Activated naive CD4-positive, alpha-beta T cell treated with anti-CD3 and anti-CD28 coated beads for 36 hours (primary cell): Measurements from ENCODE around the gene C1R. TPM values are rescaled to one million over a fixed set of nuclear protein-coding genes. Genes with fewer than 3 reads are reported as not detected.
A peak's percentile ranks its signal among the peaks of the same experiment; 100 is the strongest.
"Not testable (repeated sequence)": the region's sequence is repeated elsewhere in the genome, so short reads cannot be mapped to it uniquely, and the experiment has no call there.

Experiments
- CTCF ChIA-PET: fragments of 350-600 bp; sonication (Branson Sonifier 250); formaldehyde crosslinking; loops from one replicate; lab custom pipeline; 2021; ENCODE audit warnings: antibody characterized with exemption; lab: Charles Lee
- DNase-seq: peaks from one replicate; pipeline ENCODE4 v3.0.0-alpha.2; 2020
- H3K27ac Mint-ChIP-seq: one replicate; pipeline ENCODE4 v1.8.0; 2021; ENCODE audit warnings: mild to moderate bottlenecking, mixed read lengths
- H3K27me3 Mint-ChIP-seq: one replicate; pipeline ENCODE4 v1.8.0; 2021; ENCODE audit warnings: low read depth, mixed read lengths
- H3K36me3 Mint-ChIP-seq: one replicate; pipeline ENCODE4 v1.8.0; 2021; ENCODE audit warnings: low read depth, mixed read lengths
- H3K4me1 Mint-ChIP-seq: one replicate; pipeline ENCODE4 v1.8.0; 2021; ENCODE audit warnings: low read depth, mixed read lengths
- H3K4me3 Mint-ChIP-seq: one replicate; pipeline ENCODE4 v1.8.0; 2021; ENCODE audit warnings: mild to moderate bottlenecking, moderate library complexity, mixed read lengths
- H3K9me3 Mint-ChIP-seq: one replicate; pipeline ENCODE4 v1.8.0; 2021; ENCODE audit warnings: mixed read lengths
- intact Hi-C: fragments of 100-400 bp; cut with micrococcal nuclease; formaldehyde crosslinking; loops from one replicate; pipeline ENCODE4 v1.15.1; 2023
- total RNA-seq, 2 experiments: library from RNA; stranded (reverse); gene quantifications; one replicate each; pipeline ENCODE4 v1.2.3, GENCODE V29; 2021

The C1R gene
- total RNA-seq, 2 experiments from 2014 or later = 1.4 to 1.5 TPM

- Mint-ChIP-seq H3K27me3 (no peaks in the 10 kb centered on the region), H3K4me3 (no peak overlapping the region), H3K4me1 (peaks cover 4% of the 10 kb centered on the region), H3K36me3 (peaks cover 5% of the 10 kb centered on the region), H3K27ac (no peak overlapping the region), H3K9me3 (no peaks in the 10 kb centered on the region)
- CTCF ChIA-PET = interaction anchor here (0.6 kb wide), 1 partner anchor 272 kb away, joined by 3 read pairs; no protein-coding TSS in a partner anchor
- intact Hi-C loops = no loop called here
- DNase-seq = no peak
Observed at GRCh38 chr12:7116196-7116595, 24.0 kb upstream of the C1R start.

DNA sequence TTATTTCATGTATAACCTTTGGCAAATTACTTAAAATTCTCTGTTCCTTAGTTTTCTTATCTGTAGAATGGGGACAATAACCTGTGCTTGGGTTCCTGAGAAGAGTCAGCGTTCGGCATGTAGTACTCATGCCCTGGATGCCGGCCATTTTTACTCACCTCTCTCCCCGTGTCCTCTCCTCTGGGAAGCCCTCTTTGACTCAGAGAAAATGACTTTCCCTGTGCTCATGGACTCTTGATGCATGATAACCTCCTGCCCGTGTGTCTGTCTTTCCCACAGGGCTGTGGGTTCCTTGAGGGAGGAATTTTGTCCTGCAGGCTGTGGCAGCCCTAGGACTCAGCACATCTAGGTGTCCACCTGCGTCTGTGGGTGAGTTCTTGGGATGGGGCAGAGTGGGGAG, 22.6 kb upstream of the C1R start:
- no peaks in the 10 kb centered on the region for H3K9me3 Mint-ChIP-seq
- no peaks in the 10 kb centered on the region for H3K27me3 Mint-ChIP-seq
- H3K4me3 Mint-ChIP-seq = no peak overlapping the region
- no peak overlapping the region for H3K27ac Mint-ChIP-seq
- peaks cover 4% of the 10 kb centered on the region for H3K4me1 Mint-ChIP-seq
- intact Hi-C loops = no loop called here
- CTCF ChIA-PET = no interaction called here
- no peak for DNase-seq
- H3K36me3 Mint-ChIP-seq = peaks cover 5% of the 10 kb centered on the region

GRCh38 chr12:7114008-7114407, 21.8 kb upstream of the C1R start:
- Mint-ChIP-seq H3K4me1 (peaks cover 9% of the 10 kb centered on the region), H3K9me3 (no peaks in the 10 kb centered on the region), H3K27ac (no peak overlapping the region), H3K4me3 (no peak overlapping the region), H3K36me3 (peaks cover 5% of the 10 kb centered on the region), H3K27me3 (no peaks in the 10 kb centered on the region)
- intact Hi-C loops = no loop called here
- no peak for DNase-seq
- CTCF ChIA-PET = interaction anchor here (0.6 to 2.4 kb wide), 14 partner anchors 9 to 354 kb away, joined by 3 to 12 read pairs (median 4); no protein-coding TSS in a partner anchor

DNA sequence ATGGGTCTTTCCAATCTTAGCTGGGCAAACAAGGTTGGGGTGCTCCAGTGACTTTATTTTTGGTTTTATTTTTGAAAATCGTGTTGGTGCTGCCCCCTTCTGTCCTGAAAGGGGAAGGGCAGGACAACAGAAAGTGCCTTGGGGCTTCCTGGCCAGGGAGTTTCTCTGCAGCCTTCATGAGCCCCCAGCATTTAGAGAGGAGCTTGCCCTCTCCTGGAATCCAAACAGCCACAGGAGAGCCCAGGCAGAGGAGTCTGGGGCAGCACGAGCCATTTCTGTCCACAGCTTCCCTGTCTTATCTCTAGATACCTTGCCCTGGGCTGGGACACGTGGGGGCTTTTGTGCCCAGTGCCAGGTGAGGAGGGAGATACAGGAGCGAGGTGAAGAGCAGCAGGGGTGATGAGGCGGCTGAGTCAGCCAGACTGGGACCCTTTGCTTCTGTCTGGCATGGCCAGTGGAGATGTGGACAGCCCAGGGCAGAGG, 21.2 kb upstream of the C1R start:
- H3K27me3 Mint-ChIP-seq = no peaks in the 10 kb centered on the region
- no peaks in the 10 kb centered on the region for H3K9me3 Mint-ChIP-seq
- peaks cover 8% of the 10 kb centered on the region for H3K36me3 Mint-ChIP-seq
- intact Hi-C loops = loop anchor here (1.0 to 2.0 kb wide), 2 partner anchors 21 to 189 kb away; partner anchors contain the start of gene C1R
- no peak overlapping the region for H3K27ac Mint-ChIP-seq
- H3K4me3 Mint-ChIP-seq = no peak overlapping the region
- peak; percentile 58 for DNase-seq
- peaks cover 9% of the 10 kb centered on the region for H3K4me1 Mint-ChIP-seq
- CTCF ChIA-PET = interaction anchor here (0.6 to 2.4 kb wide), 23 partner anchors 10 to 354 kb away, joined by 3 to 12 read pairs (median 5); partner anchors contain the start of gene LPCAT3

- no peak overlapping the region for H3K4me3 Mint-ChIP-seq
- no peaks in the 10 kb centered on the region for H3K9me3 Mint-ChIP-seq
- CTCF ChIA-PET = interaction anchor here (0.5 to 5.3 kb wide), 17 partner anchors 8 to 665 kb away, joined by 3 to 30 read pairs (median 5); partner anchors contain the start of genes C1R and LPCAT3
- peaks cover 16% of the 10 kb centered on the region for H3K4me1 Mint-ChIP-seq
- intact Hi-C loops = loop anchor here (2.0 kb wide), 1 partner anchor 19 kb away; the partner anchor contains the start of gene C1R
- no peak overlapping the region for H3K27ac Mint-ChIP-seq
- H3K36me3 Mint-ChIP-seq = peaks cover 8% of the 10 kb centered on the region
- DNase-seq = no peak
- no peaks in the 10 kb centered on the region for H3K27me3 Mint-ChIP-seq
Observed at GRCh38 chr12:7112041-7112440, 19.8 kb upstream of the C1R start.

GRCh38 chr12:7110661-7111060, 18.4 kb upstream of the C1R start:
- no peak overlapping the region for H3K4me3 Mint-ChIP-seq
- DNase-seq = no peak
- CTCF ChIA-PET = interaction anchor here (0.8 to 5.3 kb wide), 11 partner anchors 9 to 166 kb away, joined by 3 to 30 read pairs (median 3); partner anchors contain the start of genes C1R and LPCAT3
- intact Hi-C loops = no loop called here
- H3K27ac Mint-ChIP-seq = no peak overlapping the region
- peaks cover 12% of the 10 kb centered on the region for H3K9me3 Mint-ChIP-seq
- no peaks in the 10 kb centered on the region for H3K27me3 Mint-ChIP-seq
- peaks cover 17% of the 10 kb centered on the region for H3K36me3 Mint-ChIP-seq
- H3K4me1 Mint-ChIP-seq = peaks cover 28% of the 10 kb centered on the region

- H3K27ac Mint-ChIP-seq = peak overlapping the region; percentile 97
- H3K36me3 Mint-ChIP-seq = peaks cover 22% of the 10 kb centered on the region
- H3K4me1 Mint-ChIP-seq = peaks cover 29% of the 10 kb centered on the region
- intact Hi-C loops = loop anchor here (1.0 to 5.0 kb wide), 4 partner anchors 80 to 257 kb away; partner anchors contain the start of genes CDCA3, EMG1, PEX5 and PHB2
- peaks cover 13% of the 10 kb centered on the region for H3K9me3 Mint-ChIP-seq
- H3K27me3 Mint-ChIP-seq = no peaks in the 10 kb centered on the region
- no peak for DNase-seq
- peak overlapping the region; percentile 95 for H3K4me3 Mint-ChIP-seq
- CTCF ChIA-PET = interaction anchor here (0.7 to 5.3 kb wide), 13 partner anchors 10 to 185 kb away, joined by 3 to 30 read pairs (median 4); partner anchors contain the start of genes C12orf57, C1R and RNU7-1
Observed at GRCh38 chr12:7109572-7109920, 17.3 kb upstream of the C1R start.

- H3K27ac Mint-ChIP-seq = peak within 1 kb of the TSS; percentile 97
- intact Hi-C loops = loop anchor here (1.0 to 5.0 kb wide), 8 partner anchors 21 to 257 kb away; partner anchors contain the start of genes C12orf57, CDCA3, CLSTN3 and EMG1
- peak within 1 kb of the TSS; percentile 95 for H3K4me3 Mint-ChIP-seq
- peaks cover 29% of the 10 kb centered on the region for H3K4me1 Mint-ChIP-seq
- DNase-seq = peak; percentile 91
- peaks cover 22% of the 10 kb centered on the region for H3K36me3 Mint-ChIP-seq
- no peaks in the 10 kb centered on the region for H3K27me3 Mint-ChIP-seq
- peaks cover 13% of the 10 kb centered on the region for H3K9me3 Mint-ChIP-seq
- CTCF ChIA-PET = interaction anchor here (0.6 to 5.3 kb wide), 22 partner anchors 10 to 530 kb away, joined by 3 to 30 read pairs (median 3); partner anchors contain the start of genes C12orf57, C1R, LPCAT3 and RNU7-1
Observed at GRCh38 chr12:7108796-7109571, 16.7 kb upstream of the C1R start, which contains the start of gene C1RL. Gene C1RL (minus strand): TSS chr12:7109214. CDS start chr12:7109180, 34 bp downstream.

- H3K27ac Mint-ChIP-seq = peak overlapping the region; percentile 97
- H3K36me3 Mint-ChIP-seq = peaks cover 22% of the 10 kb centered on the region
- CTCF ChIA-PET = interaction anchor here (0.6 to 5.3 kb wide), 19 partner anchors 12 to 530 kb away, joined by 3 to 30 read pairs (median 3); partner anchors contain the start of genes C12orf57, C1R, LPCAT3 and RNU7-1
- DNase-seq = peak; percentile 88
- H3K4me3 Mint-ChIP-seq = peak overlapping the region; percentile 95
- peaks cover 32% of the 10 kb centered on the region for H3K4me1 Mint-ChIP-seq
- no peaks in the 10 kb centered on the region for H3K27me3 Mint-ChIP-seq
- intact Hi-C loops = loop anchor here (1.0 to 5.0 kb wide), 5 partner anchors 22 to 256 kb away; partner anchors contain the start of genes C12orf57, CDCA3, CLSTN3 and LPCAT3
- peaks cover 13% of the 10 kb centered on the region for H3K9me3 Mint-ChIP-seq
Observed at GRCh38 chr12:7108003-7108795, 16.0 kb upstream of the C1R start.

- Mint-ChIP-seq H3K36me3 (peaks cover 22% of the 10 kb centered on the region), H3K4me3 (peak overlapping the region; percentile 95), H3K27me3 (no peaks in the 10 kb centered on the region), H3K27ac (peak overlapping the region; percentile 97), H3K9me3 (peaks cover 13% of the 10 kb centered on the region), H3K4me1 (peaks cover 31% of the 10 kb centered on the region)
- intact Hi-C loops = loop anchor here (1.0 to 5.0 kb wide), 5 partner anchors 23 to 255 kb away; partner anchors contain the start of genes C12orf57, CDCA3, CLSTN3 and LPCAT3
- no peak for DNase-seq
- CTCF ChIA-PET = interaction anchor here (0.6 to 5.3 kb wide), 14 partner anchors 8 to 183 kb away, joined by 3 to 30 read pairs (median 3); partner anchors contain the start of genes C12orf57, C1R, LPCAT3 and RNU7-1
Observed at GRCh38 chr12:7107636-7108002, 15.4 kb upstream of the C1R start.

DNA sequence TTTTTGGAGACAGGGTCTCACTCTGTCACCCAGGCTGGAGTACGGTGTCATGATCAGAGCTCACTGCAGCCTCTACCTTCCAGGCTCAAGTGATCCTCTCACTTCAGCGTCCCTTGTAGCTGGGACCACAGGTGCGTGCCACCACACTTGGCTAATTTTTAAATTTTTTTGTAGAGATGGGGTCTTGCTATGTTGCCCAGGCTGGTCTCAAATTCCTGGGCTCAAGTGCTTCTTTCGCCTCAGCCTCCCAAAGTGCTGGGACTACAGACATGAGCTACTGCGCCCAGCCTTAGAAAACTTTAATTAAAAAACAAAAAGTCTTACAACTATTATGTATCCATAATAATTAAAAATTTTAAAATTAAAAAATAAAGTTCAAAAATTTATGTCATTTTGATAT, 14.9 kb upstream of the C1R start:
- CTCF ChIA-PET = interaction anchor here (0.6 to 5.3 kb wide), 11 partner anchors 8 to 183 kb away, joined by 3 to 30 read pairs (median 3); partner anchors contain the start of genes C12orf57, C1R, LPCAT3 and RNU7-1
- not testable (repeated sequence) for H3K27me3 Mint-ChIP-seq, DNase-seq, H3K27ac Mint-ChIP-seq, H3K4me3 Mint-ChIP-seq
- Mint-ChIP-seq H3K36me3 (peaks cover 22% of the 10 kb centered on the region), H3K4me1 (peaks cover 35% of the 10 kb centered on the region), H3K9me3 (peaks cover 13% of the 10 kb centered on the region)
- intact Hi-C loops = loop anchor here (5.0 kb wide), 1 partner anchor 255 kb away; the partner anchor contains the start of genes CDCA3 and USP5
